NCI-H128 (cell line): ENCODE data around the gene CC2D1A.

Source experiments
- DNase-seq: peaks from one replicate; lab custom pipeline; 2025; ENCODE audit not compliant: unreplicated experiment; lab: John Stamatoyannopoulos, UW

The CC2D1A gene

GRCh38 chr19:13935765-13936510, 29.9 kb downstream of the CC2D1A start:
- no peak for DNase-seq

GRCh38 chr19:13937479-13938300, 31.7 kb downstream of the CC2D1A start:
- no peak for DNase-seq

GRCh38 chr19:13938301-13939064, 32.5 kb downstream of the CC2D1A start, which contains the start of gene PODNL1:
Gene PODNL1, minus strand, starts transcription at chr19:13938417. Its CDS starts 236 bp downstream, at chr19:13938181.
- DNase-seq, result no peak

GRCh38 chr19:13942023-13942684, 36.2 kb downstream of the CC2D1A start:
- DNase-seq, result no peak

- DNase-seq, result no peak
Measured at GRCh38 chr19:13946414-13946813, 40.4 kb downstream of the CC2D1A start.

GRCh38 chr19:13951043-13951442, 45.0 kb downstream of the CC2D1A start:
- DNase-seq, result no peak

GRCh38 chr19:13951799-13952153, 45.8 kb downstream of the CC2D1A start:
- no peak for DNase-seq

- DNase-seq, result peak; percentile 99
Measured at GRCh38 chr19:13952154-13952930, 46.3 kb downstream of the CC2D1A start, which contains the start of gene DCAF15. Gene DCAF15, plus strand, starts transcription at chr19:13952509. Its CDS starts 4 bp downstream, at chr19:13952513.

GRCh38 chr19:13952931-13953531, 47.0 kb downstream of the CC2D1A start:
- no peak for DNase-seq

GRCh38 chr19:13954185-13954584, 48.2 kb downstream of the CC2D1A start:
- DNase-seq, result no peak

- DNase-seq, result no peak
Measured at GRCh38 chr19:13955662-13956364, 49.8 kb downstream of the CC2D1A start.

- DNase-seq, result no peak
Measured at GRCh38 chr19:13956365-13956744, 50.4 kb downstream of the CC2D1A start.

- DNase-seq, result no peak
Measured at GRCh38 chr19:13957051-13957450, 51.0 kb downstream of the CC2D1A start.

GRCh38 chr19:13958043-13958442, 52.0 kb downstream of the CC2D1A start:
- no peak for DNase-seq

GRCh38 chr19:13959141-13959961, 53.4 kb downstream of the CC2D1A start:
- no peak for DNase-seq

- no peak for DNase-seq
Measured at GRCh38 chr19:13959962-13960862, 54.2 kb downstream of the CC2D1A start.
